SK-N-SH treated with all-trans-retinoic acid at 6 μM for 48 hours (cell line): ENCODE data around the gene MTO1.

Experiments
- ATAC-seq: fragments of 200-7000 bp; cut with Tn5 transposase; 3 replicates; pipeline ENCODE4 v1.9.1; 2020; ENCODE audit warnings: mild to moderate bottlenecking, moderate library complexity
- ARNTL ChIP-seq: fragments of 450-650 bp; formaldehyde crosslinking; IDR thresholded peaks from 2 replicates; pipeline ENCODE4 v1.5.0; 2020; ENCODE audit warnings: low read depth, mild to moderate bottlenecking, moderate library complexity, borderline replicate concordance
- CREB5 ChIP-seq: fragments of 250-450 bp; sonication (Bioruptor Pico); IDR thresholded peaks from 2 replicates; pipeline ENCODE4 v1.5.1; 2020; ENCODE audit warnings: low read depth, mild to moderate bottlenecking, moderate library complexity
- CSDC2 ChIP-seq: fragments of 250-450 bp; sonication (Bioruptor Pico); IDR thresholded peaks from 2 replicates; pipeline ENCODE4 v1.5.0; 2020; ENCODE audit warnings: mild to moderate bottlenecking, moderate library complexity
- CSRNP3 ChIP-seq: fragments of 250-450 bp; sonication (Bioruptor Pico); IDR thresholded peaks from 2 replicates; pipeline ENCODE4 v1.5.1; 2021; ENCODE audit warnings: mild to moderate bottlenecking, moderate library complexity
- ESRRG ChIP-seq: fragments of 250-450 bp; sonication (Bioruptor Pico); IDR thresholded peaks from 2 replicates; pipeline ENCODE4 v1.6.1; 2021; ENCODE audit warnings: mild to moderate bottlenecking
- GLIS3 ChIP-seq: fragments of 250-450 bp; sonication (Bioruptor Pico); IDR thresholded peaks from 2 replicates; pipeline ENCODE4 v1.5.0; 2020; ENCODE audit warnings: mild to moderate bottlenecking, moderate library complexity
- ISL1 ChIP-seq: fragments of 250-450 bp; sonication (Bioruptor Pico); IDR thresholded peaks from 2 replicates; pipeline ENCODE4 v2.1.2; 2022; ENCODE audit warnings: mild to moderate bottlenecking, moderate library complexity
- OSR1 ChIP-seq: fragments of 250-450 bp; sonication (Bioruptor Pico); IDR thresholded peaks from 2 replicates; pipeline ENCODE4 v1.8.0; 2022; ENCODE audit warnings: moderate library complexity, mild to moderate bottlenecking, inconsistent platforms
- PATZ1 ChIP-seq: fragments of 250-450 bp; sonication (Bioruptor Pico); IDR thresholded peaks from 2 replicates; pipeline ENCODE4 v1.8.0; 2020; ENCODE audit warnings: mild to moderate bottlenecking, moderate library complexity, borderline replicate concordance
- PPARA ChIP-seq: fragments of 250-450 bp; sonication (Bioruptor Pico); IDR thresholded peaks from 2 replicates; pipeline ENCODE4 v1.5.0; 2020; ENCODE audit warnings: mild to moderate bottlenecking, borderline replicate concordance
- SNAI2 ChIP-seq: fragments of 250-450 bp; sonication (Bioruptor Pico); IDR thresholded peaks from 2 replicates; pipeline ENCODE4 v1.5.0; 2020; ENCODE audit warnings: mild to moderate bottlenecking, moderate library complexity
- TCF4 ChIP-seq: fragments of 250-450 bp; sonication (Bioruptor Pico); IDR thresholded peaks from 2 replicates; pipeline ENCODE4 v1.8.0; 2021; ENCODE audit warnings: mild to moderate bottlenecking, moderate library complexity, borderline replicate concordance
- TOX ChIP-seq: fragments of 250-450 bp; sonication (Bioruptor Pico); IDR thresholded peaks from 2 replicates; pipeline ENCODE4 v1.8.0; 2021; ENCODE audit warnings: mild to moderate bottlenecking, moderate library complexity, borderline replicate concordance
- TSHZ2 ChIP-seq: fragments of 250-450 bp; sonication (Bioruptor Pico); IDR thresholded peaks from 2 replicates; pipeline ENCODE4 v1.5.0; 2020; ENCODE audit warnings: mild to moderate bottlenecking, moderate library complexity
- ZFP3 ChIP-seq: fragments of 250-450 bp; sonication (Bioruptor Pico); IDR thresholded peaks from 2 replicates; pipeline ENCODE4 v1.5.0; 2020; ENCODE audit warnings: mild to moderate bottlenecking, moderate library complexity
- ZNF565 ChIP-seq: fragments of 450-650 bp; formaldehyde crosslinking; conservative IDR thresholded peaks from 2 replicates; pipeline ENCODE4 v1.5.0; 2020; ENCODE audit warnings: low read depth, mild to moderate bottlenecking, moderate library complexity
- ZNF70 ChIP-seq: fragments of 450-650 bp; formaldehyde crosslinking; IDR thresholded peaks from 2 replicates; pipeline ENCODE4 v1.5.0; 2020; ENCODE audit warnings: mild to moderate bottlenecking, moderate library complexity
- ZNF8 ChIP-seq: fragments of 450-650 bp; formaldehyde crosslinking; IDR thresholded peaks from 2 replicates; pipeline ENCODE4 v1.5.0; 2020; ENCODE audit warnings: mild to moderate bottlenecking, moderate library complexity

MTO1 gene

GRCh38 chr6:73520688-73521350, 59.3 kb downstream of the MTO1 start, which contains the start of gene EEF1A1:
Gene EEF1A1 (minus strand): TSS chr6:73521032. CDS start chr6:73520026, 1,006 bp downstream.
- ATAC-seq = peak; percentile 88
- TF ChIP-seq ESRRG (CRISPR knock-in tag) (peak; percentile 16; the same call in 1 of the 2 replicates), ISL1 (no peak), PATZ1 (CRISPR knock-in tag) (peak; percentile 82), ZNF565 (CRISPR knock-in tag) (no peak), CSDC2 (CRISPR knock-in tag) (no peak), ZFP3 (0 out of 2 replicates have a peak, but pooled peaks have one; percentile 3), SNAI2 (no peak), CREB5 (CRISPR knock-in tag) (peak; percentile 77; the same call in 1 of the 2 replicates), ZNF70 (CRISPR knock-in tag) (no peak), PPARA (no peak), TSHZ2 (CRISPR knock-in tag) (0 out of 2 replicates have a peak, but pooled peaks have one; percentile 38), TCF4 (peak; percentile 8; the same call in 1 of the 2 replicates), TOX (0 out of 2 replicates have a peak, but pooled peaks have one; percentile 37), GLIS3 (peak; percentile 65; the same call in 1 of the 2 replicates), CSRNP3 (CRISPR knock-in tag) (peak; percentile 87)

- peak; percentile 73 for ATAC-seq
- no peak for TF ChIP-seq PATZ1 (CRISPR knock-in tag)
- no peak for TF ChIP-seq ISL1
- no peak for TF ChIP-seq CSRNP3 (CRISPR knock-in tag)
- TF ChIP-seq ZNF565 (CRISPR knock-in tag) = no peak
- no peak for TF ChIP-seq OSR1 (CRISPR knock-in tag)
- TF ChIP-seq ZNF8 (CRISPR knock-in tag) = no peak
- TF ChIP-seq ARNTL (CRISPR knock-in tag) = no peak
- TF ChIP-seq SNAI2 = no peak
- TF ChIP-seq ZFP3 = no peak
Observed at GRCh38 chr6:73521351-73521985, 59.9 kb downstream of the MTO1 start.
